Middle frontal gyrus (tissue), 1 donor: ENCODE results near the gene GRIK3.
"Not testable (repeated sequence)": the region's sequence is repeated elsewhere in the genome, so short reads cannot be mapped to it uniquely, and the experiment has no call there.

Experiments
- DNase-seq: peaks from one replicate; pipeline ENCODE4 v3.0.0-alpha.2; 2015; ENCODE audit warnings: low spot score; ENCODE audit errors: extremely low spot score

GRIK3 gene

GRCh38 chr1:36911561-36912364 is 122.6 kb downstream of the GRIK3 start:
- DNase-seq = no peak

DNA sequence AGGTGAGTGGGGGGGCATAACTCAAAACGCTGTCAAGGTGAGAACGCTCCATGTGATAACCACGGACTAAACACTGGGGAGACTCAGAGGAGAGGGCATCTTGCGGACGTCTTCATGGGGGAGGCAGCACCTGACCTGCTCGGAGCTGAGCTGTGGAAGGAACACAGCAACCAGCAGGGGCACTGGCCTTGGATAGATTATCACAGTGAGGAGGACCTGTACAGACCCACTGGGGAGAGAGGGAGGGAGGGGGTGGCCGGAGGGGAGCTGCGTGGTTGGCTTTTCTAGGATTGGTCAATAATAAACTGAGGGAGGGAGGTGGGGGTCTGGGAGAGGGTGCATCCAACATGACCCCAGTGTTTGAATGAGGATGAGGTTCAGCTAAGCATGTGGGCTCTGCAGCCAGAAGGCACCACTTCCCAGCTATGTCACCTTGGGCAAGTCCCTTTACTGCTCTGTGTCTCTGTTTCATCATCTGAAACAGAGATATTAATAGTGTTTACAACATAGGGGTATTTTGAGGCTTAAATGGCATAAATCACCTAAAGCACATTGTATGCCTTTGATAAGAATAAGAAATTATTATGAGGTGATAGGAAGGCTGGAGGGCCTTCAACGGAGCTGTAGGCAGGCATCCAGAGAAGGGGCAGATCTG is 123.3 kb downstream of the GRIK3 start:
- DNase-seq = no peak

- no peak for DNase-seq
Measured at GRCh38 chr1:36909946-36910725, 124.2 kb downstream of the GRIK3 start.

DNA sequence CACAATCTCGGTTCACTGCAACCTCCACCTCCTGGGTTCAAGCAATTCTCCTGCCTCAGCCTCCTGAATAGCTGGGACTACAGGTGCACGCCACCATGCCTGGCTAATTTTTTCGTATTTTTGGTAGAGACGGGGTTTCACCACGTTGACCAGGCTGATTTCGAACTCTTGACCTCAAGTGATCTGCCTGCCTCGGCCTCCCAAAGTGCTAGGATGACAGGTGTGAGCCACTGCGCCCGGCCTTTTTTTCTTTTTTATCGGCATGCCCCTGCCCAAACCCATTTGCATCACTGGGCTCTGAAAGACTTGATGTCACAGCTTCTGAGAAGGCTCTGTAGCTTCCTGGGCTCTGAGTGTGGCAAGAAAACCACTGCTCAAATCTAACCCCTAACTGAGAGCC is 125.0 kb downstream of the GRIK3 start:
- not testable (repeated sequence) for DNase-seq

DNA sequence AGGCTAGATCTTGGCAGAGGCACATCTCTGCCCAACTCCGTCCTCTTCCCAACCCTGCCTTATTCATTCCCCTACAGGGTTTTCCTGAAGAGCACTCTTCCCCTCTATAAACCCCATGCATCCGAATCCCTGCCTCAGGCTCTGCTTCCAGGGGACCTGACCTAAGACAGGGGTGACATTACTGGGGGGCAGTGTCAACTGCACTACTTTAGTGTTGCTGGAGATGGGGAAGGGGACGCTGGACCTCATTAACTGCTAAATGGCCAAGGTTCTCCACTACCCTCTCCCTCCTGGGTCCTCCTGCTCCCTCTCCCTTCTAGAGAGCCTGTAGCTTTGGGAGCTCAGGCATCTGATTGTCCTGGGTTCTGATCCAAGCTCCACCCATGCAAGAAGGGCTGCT is 126.2 kb downstream of the GRIK3 start:
- DNase-seq = no peak

- DNase-seq = no peak
Measured at GRCh38 chr1:36906555-36906954, 127.8 kb downstream of the GRIK3 start.

DNA sequence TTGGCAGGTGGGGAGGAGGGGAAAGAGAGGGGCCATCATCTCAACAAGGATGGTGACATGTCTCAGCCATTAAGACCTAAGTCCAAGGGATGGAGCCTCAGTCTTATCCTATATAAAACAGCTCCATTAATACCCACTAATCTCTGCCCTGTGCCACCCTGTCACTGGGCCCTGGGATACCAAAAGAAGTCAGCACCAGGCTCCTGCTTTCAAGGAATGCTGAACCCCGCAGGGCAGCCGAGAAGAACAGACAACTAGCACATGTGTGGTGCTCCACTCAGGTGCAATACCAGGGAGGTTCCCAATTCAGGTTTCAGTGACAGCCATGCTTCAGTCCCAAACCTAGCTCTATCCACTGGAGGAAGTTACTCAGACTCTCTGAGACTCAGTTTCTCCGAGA is 128.4 kb downstream of the GRIK3 start:
- DNase-seq = no peak

GRCh38 chr1:36900128-36900527 is 134.2 kb downstream of the GRIK3 start:
- no peak for DNase-seq

DNA sequence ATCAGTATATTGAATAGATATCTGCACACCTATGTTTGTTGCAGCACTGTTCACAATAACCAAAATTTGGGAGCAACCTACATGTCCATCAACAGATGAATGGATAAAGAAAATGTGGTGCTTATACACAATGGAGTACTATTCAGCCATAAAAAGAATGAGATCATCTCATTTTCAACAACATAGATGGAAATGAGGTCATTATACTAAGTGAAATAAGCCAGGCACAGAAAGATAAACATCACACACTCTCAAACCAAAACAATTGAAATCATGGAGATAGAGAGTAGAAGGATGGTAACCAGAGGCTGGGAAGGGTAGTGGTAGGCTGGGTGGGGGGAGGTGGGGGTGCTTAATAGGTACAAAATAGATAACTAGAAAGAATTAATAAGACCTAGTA is 136.5 kb downstream of the GRIK3 start:
- DNase-seq = not testable (repeated sequence)

GRCh38 chr1:36894824-36895223 is 139.5 kb downstream of the GRIK3 start:
- no peak for DNase-seq

GRCh38 chr1:36890776-36891175 is 143.5 kb downstream of the GRIK3 start:
- no peak for DNase-seq

- DNase-seq = no peak
Measured at GRCh38 chr1:36889478-36890226, 144.7 kb downstream of the GRIK3 start.

DNA sequence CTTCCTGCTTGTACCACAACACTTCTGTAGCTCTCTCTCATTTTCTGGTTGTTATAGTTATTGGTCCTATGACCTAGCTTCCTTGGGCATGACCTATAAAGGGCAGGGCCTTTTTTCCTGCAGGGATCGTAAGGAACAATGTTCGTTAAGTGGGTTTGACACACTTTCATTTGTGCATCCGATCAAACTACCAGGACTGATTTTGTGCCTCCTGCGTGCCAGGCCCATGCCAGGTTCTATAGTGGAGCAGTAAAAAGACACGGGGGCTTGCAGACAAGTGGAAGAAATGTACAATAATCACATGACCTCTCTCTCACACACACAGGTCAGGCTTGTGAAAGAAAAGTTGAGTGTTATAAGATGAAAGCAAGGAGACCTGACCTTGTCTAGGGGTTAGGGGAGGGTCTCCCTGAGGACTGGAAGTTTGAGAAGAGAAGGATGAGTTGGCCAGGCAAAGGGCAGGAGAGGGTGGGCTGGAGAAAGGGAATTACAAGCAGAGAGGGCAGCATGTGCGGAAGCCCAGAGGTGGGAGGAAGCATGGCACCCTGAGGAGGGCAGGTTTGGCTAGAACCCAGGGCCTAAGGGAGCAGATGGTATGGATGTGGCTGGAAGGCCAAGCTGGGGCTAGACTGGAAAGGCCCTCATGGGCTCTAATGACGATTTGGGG is 145.4 kb downstream of the GRIK3 start:
- no peak for DNase-seq

DNA sequence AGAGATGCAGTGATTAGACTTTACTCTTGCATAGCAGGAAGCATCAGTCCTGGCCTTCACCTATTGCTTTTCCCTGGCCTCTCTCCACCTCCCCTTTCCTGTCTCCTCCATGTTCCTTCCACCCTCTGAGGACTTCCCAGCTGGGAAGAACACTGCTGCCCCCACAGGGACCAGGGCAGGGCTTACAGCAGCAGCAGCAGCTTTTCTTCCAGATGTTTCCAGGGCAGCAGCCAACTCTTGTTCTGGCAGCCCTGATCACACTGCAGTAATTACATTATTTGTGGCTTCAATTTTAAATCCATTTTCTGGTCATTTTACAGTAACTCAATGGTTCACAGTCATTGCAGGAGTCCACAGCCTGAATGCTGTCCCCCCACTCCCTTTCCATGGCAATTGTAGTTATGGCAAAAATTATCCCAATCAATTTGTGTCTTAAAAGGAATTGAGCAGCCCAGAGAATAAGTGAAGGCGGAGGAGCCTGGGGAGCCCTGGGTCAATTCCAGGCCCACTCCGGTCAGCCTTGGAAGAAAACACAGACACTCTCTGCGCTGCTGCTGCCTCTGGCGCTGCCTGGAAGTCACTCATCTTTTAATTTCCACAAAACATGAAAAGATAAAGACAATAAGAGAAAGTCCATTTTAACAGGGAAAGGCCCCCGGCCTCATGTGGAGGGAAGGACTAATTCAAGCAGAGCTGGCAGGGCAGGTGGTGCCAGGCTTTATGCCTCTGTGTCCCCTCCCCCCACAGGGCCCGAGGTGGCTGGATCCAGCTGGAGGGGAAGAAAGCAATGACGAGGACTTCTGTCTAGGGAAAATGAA is 148.6 kb downstream of the GRIK3 start:
- no peak for DNase-seq

DNA sequence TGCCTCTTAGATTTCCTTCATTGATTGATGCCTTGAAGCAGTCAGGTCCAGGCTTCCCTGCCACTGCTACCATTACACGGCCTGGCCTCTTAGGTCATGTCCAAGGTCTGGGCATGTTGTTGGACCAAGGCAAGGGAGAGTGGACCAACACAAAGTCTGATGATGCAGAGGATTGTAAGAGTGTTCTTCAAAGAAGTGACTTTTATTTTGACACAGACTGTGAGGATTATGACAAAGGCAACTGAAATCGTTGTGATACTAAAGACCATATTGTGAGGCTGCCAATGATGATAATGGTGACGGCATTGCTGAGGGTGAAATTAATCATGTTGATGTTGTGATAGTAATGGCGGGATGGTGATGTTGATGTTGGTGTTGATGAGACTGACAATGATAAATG is 149.5 kb downstream of the GRIK3 start:
- DNase-seq = no peak

DNA sequence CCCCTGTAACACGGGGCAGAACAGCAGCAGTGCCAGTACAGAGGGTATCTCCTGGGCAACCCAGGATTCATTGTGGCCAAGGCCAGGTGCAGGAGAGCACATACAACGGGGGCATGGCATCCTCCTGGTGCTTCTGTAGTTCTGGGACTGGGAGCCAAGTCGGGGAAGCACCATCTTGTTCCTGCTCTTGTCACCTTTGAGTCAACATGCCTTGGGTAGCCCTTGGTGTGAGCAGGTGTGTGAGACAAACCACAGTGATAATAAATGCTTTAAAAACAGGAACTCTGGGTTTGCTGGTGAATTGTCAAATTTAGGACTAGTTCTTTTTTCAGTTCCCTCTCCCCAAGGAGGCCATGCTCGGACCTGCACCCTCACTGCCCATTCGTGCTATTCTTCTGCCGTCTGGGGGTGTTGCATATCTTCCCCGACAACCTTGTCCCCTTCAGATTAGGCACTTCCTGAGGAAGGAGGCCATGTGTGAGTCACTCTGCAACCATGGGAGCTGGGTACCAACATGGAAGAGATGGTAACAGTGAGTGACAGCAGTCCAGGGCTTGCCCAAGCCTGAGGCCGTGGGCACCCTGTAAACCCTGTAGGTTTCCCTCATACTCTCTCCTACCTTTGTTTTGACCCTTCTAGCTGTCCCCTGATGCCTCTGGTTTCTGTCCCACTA is 150.2 kb downstream of the GRIK3 start:
- no peak for DNase-seq

- no peak for DNase-seq
Measured at GRCh38 chr1:36883315-36883949, 150.9 kb downstream of the GRIK3 start.

GRCh38 chr1:36882536-36883285 is 151.6 kb downstream of the GRIK3 start:
- no peak for DNase-seq
